GM12892 (cell line): ENCODE data around the gene MAN2B1.
A peak's percentile ranks its signal among the peaks of the same experiment; 100 is the strongest.
"Not testable (repeated sequence)": the region's sequence is repeated elsewhere in the genome, so short reads cannot be mapped to it uniquely, and the experiment has no call there.

Experiments used
- DNase-seq: peaks from one replicate; pipeline ENCODE4 v3.0.0; 2011; ENCODE audit not compliant: insufficient read length
- FAIRE-seq: peaks from 2 replicates; lab custom pipeline; 2011; peaks lifted over from hg19 to GRCh38; lab: Jason Lieb, UNC
- POLR2A ChIP-seq: IDR thresholded peaks from 2 replicates; pipeline ENCODE4 v1.6.1; 2011; ENCODE audit warnings: low read depth, low read length, control low read depth
- POLR2AphosphoS5 ChIP-seq: IDR thresholded peaks from 2 replicates; pipeline ENCODE4 v1.6.1; 2011; ENCODE audit warnings: low read depth, low read length, control low read depth
- TAF1 ChIP-seq: IDR thresholded peaks from 2 replicates; pipeline ENCODE4 v1.6.1; 2011; ENCODE audit warnings: low read depth, mild to moderate bottlenecking, control low read depth, low read length, borderline replicate concordance

MAN2B1 gene

DNA sequence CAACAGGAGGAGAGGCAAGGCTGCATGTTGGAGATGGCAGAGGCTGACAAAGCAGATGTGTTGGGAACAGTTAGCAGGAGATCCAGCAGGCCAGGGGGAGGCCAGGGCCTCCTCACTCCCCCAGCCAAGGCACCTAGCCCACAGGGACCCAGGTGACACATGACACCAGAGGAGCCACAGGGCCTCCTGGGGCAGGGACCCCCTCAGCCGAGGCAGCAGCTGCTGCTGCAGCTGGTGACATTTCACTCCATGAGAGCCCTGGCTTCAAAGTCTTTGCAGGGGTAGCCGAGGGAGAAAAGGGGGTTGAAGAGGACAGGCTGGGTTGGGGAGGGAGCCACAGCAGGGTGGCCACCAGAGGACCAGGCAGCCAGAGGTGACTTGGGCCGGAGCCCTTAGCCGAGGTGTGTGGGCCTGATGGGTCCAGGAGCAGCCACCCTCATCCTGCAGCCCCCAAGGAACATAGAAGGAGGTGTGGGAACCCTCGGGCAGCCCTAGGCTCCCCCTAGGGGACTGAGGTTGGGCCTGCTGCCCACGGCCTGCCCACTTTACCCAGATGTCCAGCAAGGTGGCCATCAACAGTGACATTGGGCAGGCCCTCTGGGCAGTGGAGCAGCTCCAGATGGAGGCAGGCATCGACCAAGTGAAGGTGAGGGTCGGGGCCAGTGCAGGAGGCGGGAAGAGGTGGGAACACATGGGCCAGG, 21.1 kb upstream of the MAN2B1 start, which contains the start of gene GNG14:
Gene GNG14 (plus strand): TSS at position 503 of the 701 bp plus-strand sequence. CDS start 51 bp downstream, at position 554.
- TF ChIP-seq TAF1 (no peak), POLR2A (no peak), POLR2AphosphoS5 (no peak)
- FAIRE-seq (no peak), DNase-seq (no peak)

DNA sequence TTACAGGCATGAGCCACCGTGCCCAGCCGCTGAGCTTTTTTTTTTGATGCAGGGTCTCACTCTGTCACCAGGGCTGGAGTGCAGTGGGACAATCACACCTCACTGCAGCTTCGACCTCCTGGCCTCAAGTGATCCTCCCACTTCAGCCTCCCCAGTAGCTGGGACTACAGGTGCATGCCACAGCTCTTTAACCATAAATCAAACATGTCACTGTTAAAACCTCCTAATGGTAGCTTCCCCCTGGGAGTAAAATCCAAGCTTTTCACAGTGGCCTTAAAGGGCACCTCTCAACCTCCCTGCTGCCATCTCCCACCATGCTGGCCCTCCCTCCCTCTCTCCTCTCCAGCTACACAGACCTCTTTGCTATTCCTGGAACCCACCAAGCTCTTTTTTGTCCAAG, 19.3 kb upstream of the MAN2B1 start:
- no peak for DNase-seq
- TF ChIP-seq TAF1: no peak
- no peak for TF ChIP-seq POLR2A
- no peak for FAIRE-seq

- DNase-seq: peak; percentile 92
- peak; percentile 53 for TF ChIP-seq TAF1
- TF ChIP-seq POLR2A: peak; percentile 96
- peak; percentile 95 for TF ChIP-seq POLR2AphosphoS5
Measured at GRCh38 chr19:12681074-12681987, 14.8 kb upstream of the MAN2B1 start, which contains the start of gene DHPS. TSS of gene DHPS (minus strand) at chr19:12681880. CDS start at chr19:12681766, 114 bp downstream.

GRCh38 chr19:12680034-12680433, 13.5 kb upstream of the MAN2B1 start:
- DNase-seq (no peak), FAIRE-seq (no peak)
- TF ChIP-seq POLR2AphosphoS5 (no peak), POLR2A (no peak), TAF1 (no peak)

More at GRCh38 chr19:12681074-12681987, 14.8 kb upstream of the MAN2B1 start, which contains the start of gene DHPS:
- peak; percentile 94 for FAIRE-seq

DNA sequence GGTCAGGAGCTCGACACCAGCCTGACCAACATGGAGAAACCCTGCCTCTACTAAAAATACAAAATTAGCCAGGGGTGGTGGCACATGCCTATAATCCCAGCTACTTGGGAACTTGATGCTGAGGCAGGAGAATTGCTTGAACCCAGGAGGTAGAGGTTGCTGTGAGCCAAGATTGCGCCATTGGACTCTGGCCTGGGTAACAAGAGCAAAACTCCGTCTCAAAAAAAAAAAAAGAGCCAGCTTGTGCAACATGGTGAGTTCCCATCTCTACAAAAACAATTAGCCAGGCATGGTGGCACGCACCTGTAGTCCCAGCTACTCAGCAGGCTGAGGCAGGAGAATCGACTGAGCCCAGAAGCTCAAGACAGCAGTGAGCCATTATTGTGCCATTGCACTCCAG, 11.5 kb upstream of the MAN2B1 start:
- not testable (repeated sequence) for DNase-seq, FAIRE-seq

DNA sequence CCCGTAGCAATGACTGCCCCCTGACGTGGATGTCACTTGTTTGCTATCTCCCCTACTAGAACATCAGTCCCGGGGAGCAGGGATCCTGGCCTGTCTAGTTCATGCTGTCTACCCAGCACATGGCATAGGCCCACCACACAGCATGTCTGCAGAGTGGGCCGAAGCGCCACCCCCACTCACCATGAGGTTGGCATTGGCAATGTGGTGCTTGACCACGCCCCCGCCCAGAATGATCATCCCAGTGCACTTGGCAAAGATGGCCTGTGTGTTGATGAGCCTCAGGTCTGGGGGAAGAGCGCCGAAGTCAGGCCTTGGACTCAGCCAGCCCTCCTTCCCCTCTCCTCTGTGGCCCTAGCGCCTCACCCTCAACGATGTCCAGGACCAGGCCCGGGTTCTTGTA, 10.4 kb upstream of the MAN2B1 start:
- no peak for FAIRE-seq

DNA sequence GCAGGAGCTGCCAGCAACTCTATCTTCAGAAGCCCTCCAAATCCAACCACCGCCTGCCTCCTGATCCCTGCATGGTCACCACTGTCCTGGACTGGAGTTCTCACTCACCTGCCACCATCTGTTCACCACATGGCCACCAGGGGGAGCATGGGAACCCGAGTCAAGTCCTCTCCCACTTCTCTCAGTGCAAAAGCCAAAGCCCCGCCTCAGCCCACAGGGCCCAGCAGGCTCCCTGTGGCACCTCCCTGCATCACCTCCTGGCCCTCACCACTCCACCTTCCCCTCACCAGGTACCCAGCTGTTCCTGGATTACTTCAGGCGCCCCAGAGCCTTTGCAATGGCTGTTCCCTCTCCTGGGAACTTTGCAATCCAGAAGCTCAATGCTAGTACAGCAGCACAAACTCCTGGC, 9.8 kb upstream of the MAN2B1 start:
- TF ChIP-seq POLR2A (peak; percentile 36; the same call in 1 of the 2 replicates), TAF1 (no peak), POLR2AphosphoS5 (peak; percentile 74)
- DNase-seq: peak; percentile 86
- peak; percentile 84 for FAIRE-seq

More for the DNA sequence above, 10.4 kb upstream of the MAN2B1 start:
- TF ChIP-seq POLR2AphosphoS5 (no peak), TAF1 (no peak), POLR2A (no peak; the same call in 1 of the 2 replicates)
- DNase-seq: no peak

DNA sequence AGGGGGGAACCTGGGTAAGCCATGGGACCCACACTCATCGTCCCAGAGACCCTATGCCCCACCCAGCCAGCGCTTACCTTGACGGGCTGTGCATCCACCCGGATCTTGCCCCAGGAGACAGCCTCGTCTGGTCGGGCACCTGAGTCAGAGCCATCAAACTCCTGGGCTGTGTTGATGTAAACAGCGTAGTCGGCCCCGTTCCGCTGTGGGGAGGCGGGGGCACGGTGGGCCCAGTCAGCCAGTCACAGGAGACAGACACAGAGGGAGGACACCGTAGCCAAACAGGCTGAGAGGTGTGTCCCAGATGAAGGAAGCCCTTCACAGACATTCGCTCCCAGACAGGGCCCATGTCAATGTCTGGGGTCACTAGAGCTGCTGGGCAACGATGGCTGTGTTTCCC, 9.4 kb upstream of the MAN2B1 start:
- FAIRE-seq (no peak), DNase-seq (no peak)
- TF ChIP-seq POLR2AphosphoS5: no peak
- TF ChIP-seq POLR2A: no peak
- no peak for TF ChIP-seq TAF1

DNA sequence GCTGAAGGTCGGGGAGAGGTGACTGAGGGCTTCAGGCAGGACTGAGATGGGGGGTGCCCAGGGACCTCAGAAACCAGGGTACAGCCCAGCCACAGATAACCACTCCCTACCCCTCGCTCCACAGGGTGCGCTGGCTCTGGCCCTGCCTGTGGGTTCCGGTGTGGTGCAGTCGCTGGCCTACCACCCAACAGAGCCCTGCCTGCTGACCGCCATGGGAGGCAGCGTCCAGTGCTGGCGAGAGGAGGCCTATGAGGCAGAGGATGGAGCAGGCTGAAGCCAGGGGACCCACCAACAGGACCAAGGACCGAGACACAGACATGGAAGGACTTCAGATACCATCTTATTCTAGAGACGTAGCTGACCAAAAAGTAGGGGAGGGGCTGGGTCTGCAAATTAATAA, 8.9 kb upstream of the MAN2B1 start:
- FAIRE-seq (no peak), DNase-seq (no peak)
- no peak for TF ChIP-seq TAF1
- no peak for TF ChIP-seq POLR2A
- TF ChIP-seq POLR2AphosphoS5: no peak

DNA sequence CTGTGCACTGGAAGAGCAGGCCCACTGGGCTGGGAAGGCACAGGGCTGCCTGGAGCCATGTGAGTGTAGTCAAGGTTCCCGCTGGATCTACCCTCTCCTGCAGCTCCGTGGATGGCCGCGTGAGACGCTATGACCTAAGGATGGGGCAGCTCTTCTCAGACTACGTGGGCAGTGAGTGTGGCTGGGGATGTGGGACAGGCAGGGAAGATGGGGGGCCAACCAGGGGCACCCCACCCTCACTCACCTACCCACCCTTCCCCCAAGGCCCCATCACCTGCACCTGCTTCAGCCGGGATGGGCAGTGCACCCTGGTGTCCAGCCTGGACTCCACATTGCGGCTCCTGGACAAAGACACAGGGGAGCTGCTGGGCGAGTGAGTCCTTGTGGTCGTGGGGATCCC, 6.2 kb upstream of the MAN2B1 start:
- FAIRE-seq (no peak), DNase-seq (no peak)
- TF ChIP-seq POLR2A (peak; percentile 38; the same call in 1 of the 2 replicates), TAF1 (no peak)

DNA sequence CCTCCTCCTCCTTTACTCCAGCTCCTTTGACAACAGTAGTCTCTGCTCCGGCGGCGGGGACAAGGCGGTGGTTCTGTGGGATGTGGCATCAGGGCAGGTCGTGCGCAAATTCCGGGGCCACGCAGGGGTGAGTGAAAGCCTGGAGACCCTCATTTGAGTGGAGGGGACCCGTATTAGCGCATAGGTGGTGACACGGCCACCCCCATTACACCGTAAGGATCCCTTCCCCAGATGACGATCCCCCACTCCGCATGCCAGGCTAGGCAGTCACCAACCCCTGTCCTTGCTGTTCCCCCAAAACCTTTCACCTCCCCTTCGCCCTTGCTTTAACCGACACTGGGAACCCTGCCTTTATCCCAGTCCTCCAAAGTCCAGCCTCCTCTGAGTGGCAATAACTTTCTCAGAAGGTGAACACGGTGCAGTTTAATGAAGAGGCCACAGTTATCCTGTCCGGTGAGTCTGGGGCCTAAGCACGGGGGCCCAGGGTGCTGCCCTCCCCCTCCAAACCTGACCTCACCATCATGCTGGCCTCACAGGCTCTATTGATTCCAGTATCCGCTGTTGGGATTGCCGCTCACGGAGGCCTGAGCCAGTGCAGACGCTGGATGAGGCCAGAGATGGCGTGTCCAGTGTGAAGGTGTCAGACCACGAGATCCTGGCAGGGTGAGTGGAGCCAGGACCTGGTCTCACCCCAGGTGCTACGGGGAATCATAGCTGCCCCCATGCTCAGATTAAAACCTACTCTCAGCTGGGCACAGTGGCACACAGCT, 3.8 kb upstream of the MAN2B1 start:
- TF ChIP-seq TAF1 (no peak), POLR2A (no peak; the same call in 1 of the 2 replicates), POLR2AphosphoS5 (peak; percentile 60; the same call in 1 of the 2 replicates)
- FAIRE-seq: no peak
- DNase-seq: no peak
